GM23338 (cell line): Measurements from ENCODE around the gene ZNF212. TPM values are rescaled to one million over a fixed set of nuclear protein-coding genes. Genes with fewer than 3 reads are reported as not detected.

Experiments used
- ATAC-seq: fragments of 200-7000 bp; cut with Tn5 transposase; 3 replicates; pipeline ENCODE4 v1.9.1; 2020
- DNase-seq: peaks from one replicate; pipeline ENCODE4 v3.0.0-alpha.2; 2015; ENCODE audit warnings: low spot score
- H2AFZ ChIP-seq: fragments of 200-600 bp; sonication (generic); 2 replicates; pipeline ENCODE4 v1.8.0; 2016; ENCODE audit warnings: antibody characterized with exemption, mild to moderate bottlenecking, moderate library complexity
- H3F3A ChIP-seq: fragments of 200-600 bp; sonication (generic); replicated peaks from 2 replicates; pipeline ENCODE4 v1.8.0; 2017; ENCODE audit warnings: antibody characterized with exemption, mixed run types, low read depth
- H3K27ac ChIP-seq: fragments of 200-600 bp; sonication (generic); 2 replicates; pipeline ENCODE4 v1.6.1; 2016; ENCODE audit warnings: low read depth
- H3K27me3 ChIP-seq: fragments of 200-600 bp; sonication (generic); 2 replicates; pipeline ENCODE4 v1.8.0; 2016; ENCODE audit warnings: mild to moderate bottlenecking, mixed run types, moderate library complexity; ENCODE audit not compliant: insufficient read depth
- H3K36me3 ChIP-seq: fragments of 200-600 bp; sonication (generic); 2 replicates; pipeline ENCODE4 v1.8.0; 2016; ENCODE audit warnings: mild to moderate bottlenecking; ENCODE audit not compliant: insufficient read depth
- H3K4me1 ChIP-seq: fragments of 200-600 bp; sonication (generic); 2 replicates; pipeline ENCODE4 v1.8.0; 2016; ENCODE audit warnings: mild to moderate bottlenecking, moderate library complexity; ENCODE audit not compliant: insufficient read depth
- H3K4me2 ChIP-seq: fragments of 200-600 bp; sonication (generic); 2 replicates; pipeline ENCODE4 v1.7.1; 2017; ENCODE audit warnings: mixed run types
- H3K4me3 ChIP-seq: fragments of 200-600 bp; sonication (generic); 2 replicates; pipeline ENCODE4 v1.6.1; 2016; ENCODE audit warnings: mixed run types
- H3K79me2 ChIP-seq: fragments of 200-600 bp; sonication (generic); replicated peaks from 2 replicates; pipeline ENCODE4 v1.8.0; 2017; ENCODE audit warnings: mild to moderate bottlenecking; ENCODE audit not compliant: insufficient read depth
- H3K9me2 ChIP-seq: fragments of 200-600 bp; sonication (generic); 2 replicates; pipeline ENCODE4 v1.8.0; 2017; ENCODE audit not compliant: insufficient read depth
- H4K20me1 ChIP-seq: fragments of 200-600 bp; sonication (generic); replicated peaks from 2 replicates; pipeline ENCODE4 v1.8.0; 2017; ENCODE audit warnings: mild to moderate bottlenecking; ENCODE audit not compliant: insufficient read depth
- H3K27ac Mint-ChIP-seq: 2 replicates; pipeline ENCODE4 v1.8.0; 2020; ENCODE audit warnings: inconsistent platforms, mild to moderate bottlenecking, moderate library complexity, mixed read lengths
- H3K27me3 Mint-ChIP-seq: 3 replicates; pipeline ENCODE4 v1.8.0; 2022; ENCODE audit warnings: low read depth, mild to moderate bottlenecking, moderate library complexity, mixed read lengths, inconsistent platforms; ENCODE audit not compliant: insufficient read depth, poor library complexity
- H3K36me3 Mint-ChIP-seq: 3 replicates; pipeline ENCODE4 v1.8.0; 2021; ENCODE audit warnings: low read depth, mild to moderate bottlenecking, inconsistent platforms, moderate library complexity, mixed read lengths
- H3K4me1 Mint-ChIP-seq: 3 replicates; pipeline ENCODE4 v1.8.0; 2020; ENCODE audit warnings: mild to moderate bottlenecking, inconsistent platforms, mixed read lengths
- H3K4me3 Mint-ChIP-seq: 3 replicates; pipeline ENCODE4 v1.8.0; 2021; ENCODE audit warnings: moderate library complexity, mild to moderate bottlenecking, inconsistent platforms, mixed read lengths
- H3K9me3 Mint-ChIP-seq: 3 replicates; pipeline ENCODE4 v1.8.0; 2020; ENCODE audit warnings: moderate library complexity, mild to moderate bottlenecking, inconsistent platforms, mixed read lengths
- CREB1 ChIP-seq: fragments of 250-450 bp; sonication (Bioruptor Pico); IDR thresholded peaks from 2 replicates; pipeline ENCODE4 v1.5.0; 2020; ENCODE audit warnings: low read depth, mild to moderate bottlenecking, moderate library complexity
- CTCF ChIP-seq, 2 experiments: fragments of 200-600 bp in 1 of 2; sonication (generic) in 1 of 2; conservative IDR thresholded peaks; 2 replicates each; pipeline versions ENCODE4 v1.5.1 to v1.6.1; 2016 to 2017; ENCODE audit warnings: antibody characterized with exemption in 2 of 2, low read depth in 2 of 2, mild to moderate bottlenecking in 2 of 2, moderate library complexity in 1 of 2
- ETS1 ChIP-seq: IDR thresholded peaks from 2 replicates; pipeline ENCODE4 v1.6.1; 2016; ENCODE audit warnings: antibody characterized with exemption
- EZH2 ChIP-seq: fragments of 200-600 bp; sonication (generic); IDR thresholded peaks from one replicate; pipeline ENCODE4 v1.8.0; 2017; ENCODE audit warnings: antibody characterized with exemption, mild to moderate bottlenecking, low read depth; ENCODE audit not compliant: unreplicated experiment
- EZH2phosphoT487 ChIP-seq: fragments of 200-600 bp; sonication (generic); IDR thresholded peaks from one replicate; pipeline ENCODE4 v1.8.1; 2018; ENCODE audit warnings: antibody characterized with exemption; ENCODE audit not compliant: unreplicated experiment
- JUNB ChIP-seq: IDR thresholded peaks from one replicate; pipeline ENCODE4 v1.6.1; 2016; ENCODE audit warnings: antibody characterized with exemption; ENCODE audit not compliant: unreplicated experiment
- NANOG ChIP-seq: IDR thresholded peaks from 2 replicates; pipeline ENCODE4 v1.6.1; 2016; ENCODE audit warnings: antibody characterized with exemption, borderline replicate concordance
- POLR2AphosphoS5 ChIP-seq: IDR thresholded peaks from 2 replicates; pipeline ENCODE4 v1.6.1; 2016; ENCODE audit warnings: antibody characterized with exemption, low read depth
- REST ChIP-seq: IDR thresholded peaks from one replicate; pipeline ENCODE4 v1.6.1; 2018; ENCODE audit warnings: antibody characterized with exemption; ENCODE audit not compliant: unreplicated experiment
- ZNF114 ChIP-seq: fragments of 250-450 bp; sonication (Bioruptor Pico); IDR thresholded peaks from 2 replicates; pipeline ENCODE4 v1.5.0; 2020; ENCODE audit warnings: mild to moderate bottlenecking, moderate library complexity
- ZNF462 ChIP-seq: fragments of 250-450 bp; sonication (Bioruptor Pico); IDR thresholded peaks from 2 replicates; pipeline ENCODE4 v1.5.0; 2020; ENCODE audit warnings: mild to moderate bottlenecking, moderate library complexity
- polyA plus RNA-seq: library from polyadenylated mRNA; unstranded; fragments of >200 nt; fragmentation: Nextera tagmentation; extraction: Ambion mirVana; gene quantifications from 2 replicates; pipeline ENCODE4 v1.2.1, GENCODE V29; 2016
- total RNA-seq: library from RNA; depleted of rRNA; stranded (reverse); fragments of >200 nt; shearing (Covaris generic); gene quantifications from 2 replicates; pipeline ENCODE4 v1.2.3, GENCODE V29; 2014

ZNF212 gene
- total and polyA plus RNA-seq, 2 experiments from 2014 or later: 10.8 to 18.9 TPM

GRCh38 chr7:149280661-149281507 is 41.4 kb downstream of the ZNF212 start:
- ATAC-seq (no peak), DNase-seq (no peak)
- Histone ChIP-seq H3K79me2 (no peaks in the 10 kb centered on the region), H2AFZ (no peak overlapping the region), H4K20me1 (no peaks in the 10 kb centered on the region), H3K4me2 (no peak overlapping the region), H3K27me3 (peaks cover 5% of the 10 kb centered on the region; the same call in 1 of the 2 replicates), H3K36me3 (no peaks in the 10 kb centered on the region), H3K27ac (no peak overlapping the region), H3K9me2 (no peaks in the 10 kb centered on the region), H3K4me1 (peaks cover 3% of the 10 kb centered on the region), H3F3A (0 out of 2 replicates have a peak, but pooled peaks cover 10% of the 10 kb centered on the region), H3K4me3 (no peak overlapping the region)
- no peak overlapping the region for H3K27ac Mint-ChIP-seq
- H3K27me3 Mint-ChIP-seq: peaks cover 9% of the 10 kb centered on the region
- no peak for TF ChIP-seq EZH2phosphoT487
- no peak for TF ChIP-seq CTCF (conservative IDR thresholded peaks at IDR 0.05; ENCODE audit: low read depth in 2 of 2)
- no peak for TF ChIP-seq REST
- TF ChIP-seq ETS1: no peak
- TF ChIP-seq POLR2AphosphoS5: no peak
- TF ChIP-seq ZNF114 (CRISPR knock-in tag): no peak
- TF ChIP-seq ZNF462 (CRISPR knock-in tag): no peak
- TF ChIP-seq EZH2: no peak
- no peak for TF ChIP-seq CREB1 (CRISPR knock-in tag)
- TF ChIP-seq NANOG: no peak
- no peak for TF ChIP-seq JUNB
- peaks cover 16% of the 10 kb centered on the region for H3K4me1 Mint-ChIP-seq
- peaks cover 44% of the 10 kb centered on the region for H3K36me3 Mint-ChIP-seq
- no peaks in the 10 kb centered on the region; the same call in 2 of the 3 replicates for H3K9me3 Mint-ChIP-seq
- no peak overlapping the region for H3K4me3 Mint-ChIP-seq
